HG02763 (cell line): ENCODE measurements around the gene NXN.
"Not testable (repeated sequence)": the region's sequence is repeated elsewhere in the genome, so short reads cannot be mapped to it uniquely, and the experiment has no call there.

ENCODE experiments used
- ATAC-seq: cut with Tn5 transposase; IDR thresholded peaks from one replicate; pipeline ENCODE4 v1.9.1; 2021; ENCODE audit warnings: mild to moderate bottlenecking, moderate library complexity; ENCODE audit not compliant: unreplicated experiment

NXN gene

DNA sequence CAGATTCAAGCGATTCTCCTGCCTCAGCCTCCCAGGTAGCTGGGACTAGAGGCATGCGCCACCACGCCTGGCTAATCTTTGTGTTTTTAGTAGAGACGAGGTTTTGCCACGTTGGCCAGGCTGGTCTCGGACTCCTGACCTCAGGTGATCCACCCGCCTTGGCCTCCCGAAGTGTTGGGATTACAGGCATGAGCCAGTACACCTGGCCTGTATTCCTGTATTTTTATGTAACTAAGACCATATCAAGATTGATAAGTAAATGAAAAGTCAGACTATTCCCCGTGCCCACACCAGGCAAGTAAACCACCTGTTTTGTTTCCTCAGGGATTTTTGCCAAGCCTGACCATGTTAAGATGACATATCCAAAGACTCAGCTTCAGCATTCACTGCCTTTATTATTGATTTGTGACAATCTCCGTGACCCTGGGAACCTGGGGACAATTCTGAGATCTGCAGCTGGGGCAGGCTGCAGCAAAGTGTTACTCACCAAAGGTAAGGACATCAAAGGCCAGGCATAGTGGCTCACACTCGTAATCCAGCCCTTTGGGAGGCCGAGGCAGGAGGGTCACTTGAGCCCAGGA, 191.8 kb downstream of the NXN start:
- no peak for ATAC-seq

DNA sequence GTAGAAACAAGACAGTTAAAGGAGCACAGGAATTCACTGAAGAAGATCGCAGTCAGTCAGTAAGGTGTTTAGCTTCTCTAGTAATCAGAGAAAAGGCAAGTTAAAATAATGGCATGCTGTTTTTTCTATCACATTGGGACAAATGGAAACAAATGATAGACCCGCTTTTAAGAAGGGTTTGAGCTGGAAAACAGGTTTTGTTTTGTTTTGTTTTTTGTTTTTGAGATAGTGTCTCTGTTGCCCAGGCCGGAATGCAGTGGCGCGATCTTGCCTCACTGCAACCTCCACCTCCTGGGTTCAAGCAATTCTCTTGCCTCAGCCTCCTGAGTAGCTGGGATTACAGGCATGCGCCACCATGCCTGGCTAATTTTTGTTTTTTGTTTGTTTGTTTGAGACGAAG, 193.7 kb downstream of the NXN start:
- ATAC-seq: not testable (repeated sequence)

DNA sequence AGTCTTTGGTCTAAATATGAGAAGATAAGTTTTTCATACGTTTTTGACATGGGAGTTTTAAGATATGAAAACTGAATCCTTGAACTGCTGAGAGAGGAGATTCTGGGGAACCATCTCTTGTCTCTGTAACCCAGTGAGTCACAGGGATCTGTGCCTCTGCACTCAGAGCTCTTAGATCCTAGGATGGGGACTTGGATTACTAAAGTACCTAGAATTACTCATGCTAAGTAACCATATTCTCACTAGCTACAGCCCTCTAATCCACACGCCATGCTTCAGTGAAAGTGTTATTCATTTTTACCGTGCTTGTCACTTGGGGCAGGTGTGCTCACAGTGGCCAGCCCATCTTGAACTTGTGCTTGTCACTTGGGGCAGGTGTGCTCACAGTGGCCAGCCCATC, 195.4 kb downstream of the NXN start:
- ATAC-seq: no peak

GRCh38 chr17:781805-782731, 197.5 kb downstream of the NXN start, which contains the start of the genes GLOD4 and MRM3:
Gene GLOD4 (minus strand): TSS chr17:782280. CDS start chr17:782255, 25 bp downstream.
Gene MRM3 (plus strand): TSS chr17:782353. CDS start chr17:782379, 26 bp downstream.
- ATAC-seq: peak; percentile 90

- ATAC-seq: no peak
Observed at GRCh38 chr17:778096-778495, 201.5 kb downstream of the NXN start.

DNA sequence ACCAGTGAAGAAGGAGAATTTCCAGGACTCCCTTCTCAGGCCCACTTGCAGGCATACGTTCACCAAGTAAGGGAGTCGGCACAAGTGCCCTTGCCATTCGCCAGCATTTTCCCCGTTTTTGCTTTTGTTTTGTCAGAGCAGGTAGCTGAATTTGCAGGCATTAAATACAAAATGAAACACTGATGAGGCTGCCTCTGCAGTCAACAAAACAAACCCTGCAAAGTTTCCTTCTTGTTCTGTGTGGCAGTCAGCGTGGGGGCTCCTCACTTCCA, 205.3 kb downstream of the NXN start:
- ATAC-seq: no peak

DNA sequence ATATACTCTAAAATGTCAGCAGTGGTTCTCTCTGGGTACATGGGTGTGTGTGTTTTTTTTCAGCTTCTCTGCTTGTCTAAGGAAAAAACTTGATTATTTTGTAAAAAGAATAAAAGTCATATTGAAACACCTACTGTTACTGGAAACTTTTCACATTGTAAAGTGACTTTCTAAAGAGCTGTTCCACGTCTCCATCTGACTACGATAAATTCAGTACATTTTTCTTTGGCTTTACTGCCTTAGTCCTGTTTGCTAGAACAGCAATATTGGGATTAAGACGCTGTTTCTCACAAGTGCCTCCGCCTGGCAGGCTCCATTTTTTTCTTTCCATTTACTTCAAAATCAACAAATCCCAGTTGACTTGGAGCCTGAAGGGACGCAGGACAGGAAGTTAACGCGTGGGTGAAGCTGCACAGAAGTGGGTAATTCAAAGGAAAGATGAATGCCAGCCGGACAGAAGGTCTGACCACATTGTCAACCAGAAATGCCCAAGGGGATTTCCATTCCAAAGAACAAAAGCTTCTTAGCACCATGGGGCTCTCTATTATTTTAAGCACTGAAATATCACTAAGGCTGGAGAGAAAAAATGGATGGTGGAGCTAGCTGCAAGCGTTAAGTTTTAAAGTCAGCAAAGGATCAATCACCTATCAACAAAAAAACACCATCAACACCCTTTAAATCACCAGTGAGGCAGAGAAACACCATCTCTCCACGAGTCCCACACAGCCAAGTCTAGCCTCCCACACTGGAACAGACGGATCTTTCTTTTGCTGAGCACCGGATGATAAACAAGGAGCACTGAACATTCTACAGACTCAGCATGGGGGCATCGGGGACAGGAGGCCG, 205.9 kb downstream of the NXN start:
- no peak for ATAC-seq

- no peak for ATAC-seq
Observed at GRCh38 chr17:773016-773415, 206.6 kb downstream of the NXN start.

DNA sequence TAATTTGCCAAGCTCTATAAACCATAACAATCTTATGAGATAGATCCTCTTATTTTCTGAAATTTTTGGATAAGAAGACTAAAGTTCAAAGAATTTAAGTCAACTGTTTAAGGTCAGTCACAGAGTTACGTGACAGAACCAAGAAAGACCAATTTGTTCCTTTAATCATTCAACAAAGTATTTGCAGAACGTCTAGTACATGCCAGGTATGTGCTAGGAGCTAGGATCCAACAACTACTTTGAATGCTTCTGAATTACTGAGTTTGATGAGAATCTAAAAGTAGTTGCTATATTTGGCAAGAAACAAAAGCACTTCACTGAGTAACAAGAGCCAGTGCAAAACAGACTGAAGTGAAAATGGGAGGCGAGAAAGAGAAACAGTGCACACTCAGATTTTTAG, 212.5 kb downstream of the NXN start:
- ATAC-seq: no peak

DNA sequence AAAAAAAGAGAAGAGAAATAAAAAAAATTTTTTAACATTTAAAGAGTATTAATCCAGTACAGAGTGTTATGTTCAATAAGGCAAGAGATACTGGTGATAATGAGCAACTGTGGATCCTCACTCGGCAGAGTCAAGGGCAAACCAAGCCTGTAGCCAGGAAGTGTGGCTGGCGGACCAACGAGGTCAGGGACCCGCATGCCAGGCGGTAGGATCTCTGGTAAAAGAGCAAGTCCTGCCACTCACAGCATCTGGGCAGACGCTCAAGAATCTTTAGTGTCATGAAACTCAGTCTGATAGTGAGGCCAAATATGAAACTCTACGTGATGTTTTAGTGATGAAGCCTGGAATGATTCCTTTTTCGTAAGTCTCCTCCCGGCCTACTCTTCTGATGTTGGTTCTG, 219.2 kb downstream of the NXN start:
- no peak for ATAC-seq

- no peak for ATAC-seq
Observed at GRCh38 chr17:759964-760363, 219.6 kb downstream of the NXN start.

GRCh38 chr17:756010-756567, 223.5 kb downstream of the NXN start:
- not testable (repeated sequence) for ATAC-seq

DNA sequence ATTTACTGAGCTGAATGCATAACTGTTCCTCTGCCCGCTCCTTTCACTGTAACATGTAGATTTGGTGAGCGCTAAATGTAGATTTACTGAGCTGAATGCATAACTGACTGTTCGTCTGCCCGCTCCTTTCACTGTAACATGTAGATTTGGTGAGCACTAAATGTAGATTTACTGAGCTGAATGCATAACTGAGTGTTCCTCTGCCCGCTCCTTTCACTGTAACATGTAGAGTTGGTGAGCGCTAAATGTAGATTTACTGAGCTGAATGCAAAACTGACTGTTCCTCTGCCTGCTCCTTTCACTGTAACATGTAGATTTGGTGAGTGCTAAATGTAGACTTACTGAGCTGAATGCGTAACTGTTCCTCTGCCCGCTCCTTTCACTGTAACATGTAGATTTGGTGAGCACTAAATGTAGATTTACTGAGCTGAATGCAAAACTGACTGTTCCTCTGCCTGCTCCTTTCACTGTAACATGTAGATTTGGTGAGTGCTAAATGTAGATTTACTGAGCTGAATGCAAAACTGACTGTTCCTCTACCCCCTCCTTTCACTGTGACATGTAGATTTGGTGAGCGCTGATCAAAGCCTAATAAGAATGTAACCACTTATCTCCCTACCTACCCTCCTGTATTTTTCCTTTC, 224.1 kb downstream of the NXN start:
- not testable (repeated sequence) for ATAC-seq

- ATAC-seq: no peak
Observed at GRCh38 chr17:753418-753817, 226.2 kb downstream of the NXN start.

DNA sequence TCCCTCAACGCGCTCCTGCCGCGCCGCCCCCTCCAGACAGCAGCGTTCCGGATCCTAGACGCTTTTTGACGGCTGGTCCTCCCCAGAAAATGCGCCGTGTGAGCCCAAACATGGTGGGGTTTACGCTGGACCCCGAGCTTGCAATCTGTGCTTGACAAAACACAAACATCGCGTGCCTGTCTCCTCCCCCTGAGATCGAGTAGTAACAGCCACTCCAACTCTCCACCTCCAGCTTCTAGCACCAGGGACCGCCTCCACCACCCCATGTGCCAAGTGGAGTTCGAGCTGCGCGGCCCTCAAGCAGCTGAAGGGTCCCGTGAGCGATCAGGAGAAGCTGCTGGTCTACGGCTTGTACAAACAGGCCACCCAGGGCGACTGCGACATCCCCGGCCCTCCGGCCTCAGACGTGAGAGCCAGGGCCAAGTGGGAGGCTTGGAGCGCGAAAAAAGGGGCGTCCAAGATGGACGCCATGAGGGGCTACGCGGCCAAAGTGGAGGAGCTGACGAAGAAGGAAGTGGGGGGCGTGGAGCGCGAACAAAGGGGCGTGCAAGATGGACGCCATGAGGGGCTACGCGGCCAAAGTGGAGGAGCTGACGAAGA, 226.9 kb downstream of the NXN start:
- ATAC-seq: no peak

DNA sequence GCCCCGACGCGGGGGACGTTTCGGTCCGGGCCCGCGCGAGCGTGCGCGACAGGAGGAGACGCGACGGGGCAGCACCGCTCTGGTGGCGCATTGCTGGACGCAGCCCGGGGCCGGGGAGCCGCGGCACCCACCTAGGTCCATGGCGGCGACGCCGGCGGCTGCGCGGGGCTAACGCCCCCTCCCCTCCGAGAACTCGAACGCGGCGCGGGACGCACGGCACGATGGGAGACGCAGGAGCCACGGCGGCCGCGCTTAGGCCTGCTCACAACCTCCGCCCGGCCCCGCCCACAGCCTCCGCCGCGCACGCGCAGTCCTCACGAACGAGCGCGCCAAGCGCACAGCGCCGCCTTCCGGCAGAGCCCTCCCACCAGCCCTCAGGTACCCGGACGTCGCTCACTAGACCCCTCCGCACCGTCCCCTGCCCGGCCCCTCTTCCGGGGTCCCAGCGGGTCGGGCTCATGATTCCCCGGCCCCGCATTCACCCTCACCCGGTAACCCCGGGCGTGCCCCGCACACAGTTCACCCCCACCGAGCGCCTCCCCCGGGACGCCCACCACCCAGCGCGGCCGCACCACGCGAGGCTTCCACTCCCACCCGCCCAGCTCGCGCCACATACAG, 227.5 kb downstream of the NXN start, which contains the start of gene GEMIN4:
TSS of gene GEMIN4 (minus strand) at position 263 of the 618 bp plus-strand sequence. CDS start at position 141, 122 bp downstream.
- peak; percentile 84 for ATAC-seq

GRCh38 chr17:751269-752001, 228.1 kb downstream of the NXN start:
- ATAC-seq: peak; percentile 25

GRCh38 chr17:750431-751037, 229.0 kb downstream of the NXN start:
- ATAC-seq: no peak

GRCh38 chr17:749359-749758, 230.2 kb downstream of the NXN start:
- ATAC-seq: not testable (repeated sequence)
